GM12801 (cell line): ENCODE results near the gene TNFRSF13B.

ENCODE experiments used
- TF ChIP-seq, protein P1 (sequence below): IDR thresholded peaks from one replicate; pipeline ENCODE4 v1.5.1; 2011; ENCODE audit warnings: control low read depth; ENCODE audit not compliant: insufficient read length; ENCODE audit errors: extremely low read depth

TNFRSF13B gene

DNA sequence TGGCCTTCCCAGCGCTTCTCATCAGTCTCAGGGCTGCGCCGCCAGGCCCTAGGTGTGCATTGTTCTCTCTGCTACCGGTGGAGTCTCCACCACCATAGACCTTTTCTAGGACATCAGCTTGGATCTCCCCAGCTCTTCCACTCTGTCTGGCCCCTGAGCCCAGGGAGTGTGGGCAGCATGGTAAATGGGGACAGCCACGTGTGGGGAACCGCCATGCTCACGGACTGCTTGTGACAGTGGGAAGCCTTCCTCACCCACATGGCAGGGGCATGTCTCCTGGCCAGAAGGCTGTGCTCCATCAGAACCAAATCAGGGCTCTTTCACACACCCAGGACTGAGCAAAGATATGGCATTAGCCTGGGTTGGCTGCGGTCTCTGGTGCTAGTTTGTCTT lies 51.3 kb downstream of the TNFRSF13B start:
- TF ChIP-seq, protein P1, sequence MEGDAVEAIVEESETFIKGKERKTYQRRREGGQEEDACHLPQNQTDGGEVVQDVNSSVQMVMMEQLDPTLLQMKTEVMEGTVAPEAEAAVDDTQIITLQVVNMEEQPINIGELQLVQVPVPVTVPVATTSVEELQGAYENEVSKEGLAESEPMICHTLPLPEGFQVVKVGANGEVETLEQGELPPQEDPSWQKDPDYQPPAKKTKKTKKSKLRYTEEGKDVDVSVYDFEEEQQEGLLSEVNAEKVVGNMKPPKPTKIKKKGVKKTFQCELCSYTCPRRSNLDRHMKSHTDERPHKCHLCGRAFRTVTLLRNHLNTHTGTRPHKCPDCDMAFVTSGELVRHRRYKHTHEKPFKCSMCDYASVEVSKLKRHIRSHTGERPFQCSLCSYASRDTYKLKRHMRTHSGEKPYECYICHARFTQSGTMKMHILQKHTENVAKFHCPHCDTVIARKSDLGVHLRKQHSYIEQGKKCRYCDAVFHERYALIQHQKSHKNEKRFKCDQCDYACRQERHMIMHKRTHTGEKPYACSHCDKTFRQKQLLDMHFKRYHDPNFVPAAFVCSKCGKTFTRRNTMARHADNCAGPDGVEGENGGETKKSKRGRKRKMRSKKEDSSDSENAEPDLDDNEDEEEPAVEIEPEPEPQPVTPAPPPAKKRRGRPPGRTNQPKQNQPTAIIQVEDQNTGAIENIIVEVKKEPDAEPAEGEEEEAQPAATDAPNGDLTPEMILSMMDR = no peak

DNA sequence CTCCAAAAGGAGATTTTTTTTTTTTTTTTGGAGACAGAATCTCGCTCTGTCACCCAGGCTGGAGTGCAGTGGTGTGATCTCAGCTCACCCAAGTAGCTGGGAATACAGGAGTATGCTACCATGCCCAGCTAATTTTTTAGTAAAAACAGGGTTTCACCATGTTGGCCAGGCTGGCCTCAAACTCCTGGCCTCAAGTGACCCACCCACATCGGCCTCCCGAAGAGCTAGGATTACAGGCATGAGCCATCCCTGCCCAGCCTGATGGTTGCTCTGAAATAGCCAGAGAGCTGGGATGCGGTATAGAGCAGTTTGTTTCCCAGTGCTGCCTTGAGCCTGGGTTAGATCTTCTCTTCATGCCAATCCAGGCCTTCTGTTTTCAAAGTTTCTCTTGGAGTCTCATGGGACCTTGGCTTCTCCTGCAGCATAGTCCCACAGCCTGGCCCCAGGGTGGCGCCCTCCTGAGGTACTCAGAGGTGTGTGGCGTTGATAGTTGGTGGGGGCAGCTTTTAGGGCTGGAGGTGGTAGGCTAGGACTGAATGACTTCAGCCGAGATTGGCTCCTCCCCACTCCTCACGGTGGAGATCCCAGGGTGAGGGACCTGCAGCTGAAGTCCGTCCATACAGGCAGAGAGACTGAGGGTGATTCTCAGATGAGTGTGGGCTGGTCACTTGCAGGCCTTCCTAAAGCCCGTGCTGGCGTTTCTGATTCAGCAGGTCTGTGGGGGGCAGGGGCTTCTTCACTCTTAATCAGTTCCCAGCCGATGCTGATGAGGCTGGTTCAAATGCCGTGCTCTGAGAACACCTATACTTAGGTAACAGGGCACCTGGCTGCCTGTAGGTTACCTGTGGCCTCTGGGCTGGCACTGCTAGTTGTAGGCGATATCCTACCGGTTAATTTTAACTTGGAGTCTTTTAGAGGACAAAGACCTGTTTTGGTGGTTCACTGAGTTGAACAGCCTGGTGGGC lies 52.0 kb downstream of the TNFRSF13B start:
- TF ChIP-seq, protein P1 = no peak

DNA sequence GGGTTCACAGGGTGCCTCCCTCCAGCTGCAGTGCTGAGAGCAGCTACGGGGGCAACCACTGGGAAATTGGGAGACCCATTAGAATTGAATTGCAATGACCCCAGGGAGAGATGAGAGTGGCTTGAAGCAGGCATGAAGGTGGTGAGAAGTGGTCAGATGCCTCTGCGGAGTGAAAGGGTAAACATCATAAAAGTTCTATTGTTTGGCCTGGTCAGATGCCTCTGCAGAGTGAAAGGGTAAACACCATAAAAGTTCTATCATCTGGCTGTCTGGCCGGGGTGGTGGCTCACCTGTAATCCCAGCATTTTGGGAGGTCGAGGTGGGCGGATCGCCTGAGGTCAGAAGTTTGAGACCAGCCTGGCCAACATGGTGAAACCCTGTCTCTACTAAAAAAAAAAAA lies 53.5 kb downstream of the TNFRSF13B start:
- TF ChIP-seq, protein P1 = no peak

DNA sequence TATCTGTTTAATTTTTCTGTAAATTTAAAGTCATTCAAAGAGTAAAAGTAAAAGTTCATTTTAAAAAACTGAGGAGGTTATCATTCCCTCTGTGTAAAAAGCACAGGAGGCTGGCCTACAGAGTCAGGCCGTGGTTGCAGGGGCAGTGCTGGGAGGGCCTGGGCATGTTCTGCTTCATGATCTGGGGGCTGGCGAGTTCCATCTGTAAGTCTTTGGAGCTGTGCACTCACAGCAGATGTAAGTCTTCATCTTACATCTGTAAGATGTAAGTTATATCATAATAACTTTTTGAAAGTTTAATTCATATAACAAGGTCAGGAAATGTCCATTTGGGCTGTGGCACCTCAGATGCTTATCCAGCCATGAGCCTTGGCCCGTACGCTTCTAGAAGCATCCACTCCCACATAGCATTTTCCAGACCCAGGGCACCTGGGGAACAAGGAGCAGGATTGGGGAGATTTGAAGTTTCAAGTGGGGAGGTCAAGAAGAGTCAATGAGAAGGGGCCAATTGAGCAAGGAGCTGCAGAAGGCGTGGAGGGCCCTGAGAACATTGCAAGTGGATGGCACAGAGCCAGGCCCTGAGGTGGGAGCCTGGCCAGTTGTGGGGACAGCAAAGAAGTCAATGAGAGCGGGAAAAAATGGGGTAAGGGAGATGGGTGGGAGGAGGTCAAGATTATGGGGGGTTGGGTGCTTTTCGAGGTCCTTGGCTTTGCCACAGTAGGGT lies 54.1 kb downstream of the TNFRSF13B start:
- TF ChIP-seq, protein P1 = no peak

DNA sequence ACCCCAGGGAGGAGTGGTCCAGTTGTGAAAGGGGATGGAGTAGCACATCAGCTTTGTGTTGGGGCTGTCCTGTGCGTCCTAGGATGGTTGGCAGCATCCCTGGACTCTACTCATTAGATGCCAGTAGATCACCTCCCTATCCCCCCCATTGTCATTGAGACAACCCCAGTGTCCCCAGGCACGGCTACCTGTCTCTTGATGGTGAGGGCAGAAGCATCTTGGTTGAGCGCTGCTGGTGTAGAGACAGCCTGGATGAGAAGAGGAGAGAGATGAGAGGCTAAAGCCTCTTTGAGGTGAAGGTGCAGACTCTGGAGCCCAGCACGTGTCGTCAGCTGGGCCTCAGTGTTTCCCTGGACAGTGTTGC lies 55.4 kb downstream of the TNFRSF13B start:
- TF ChIP-seq, protein P1 = no peak

DNA sequence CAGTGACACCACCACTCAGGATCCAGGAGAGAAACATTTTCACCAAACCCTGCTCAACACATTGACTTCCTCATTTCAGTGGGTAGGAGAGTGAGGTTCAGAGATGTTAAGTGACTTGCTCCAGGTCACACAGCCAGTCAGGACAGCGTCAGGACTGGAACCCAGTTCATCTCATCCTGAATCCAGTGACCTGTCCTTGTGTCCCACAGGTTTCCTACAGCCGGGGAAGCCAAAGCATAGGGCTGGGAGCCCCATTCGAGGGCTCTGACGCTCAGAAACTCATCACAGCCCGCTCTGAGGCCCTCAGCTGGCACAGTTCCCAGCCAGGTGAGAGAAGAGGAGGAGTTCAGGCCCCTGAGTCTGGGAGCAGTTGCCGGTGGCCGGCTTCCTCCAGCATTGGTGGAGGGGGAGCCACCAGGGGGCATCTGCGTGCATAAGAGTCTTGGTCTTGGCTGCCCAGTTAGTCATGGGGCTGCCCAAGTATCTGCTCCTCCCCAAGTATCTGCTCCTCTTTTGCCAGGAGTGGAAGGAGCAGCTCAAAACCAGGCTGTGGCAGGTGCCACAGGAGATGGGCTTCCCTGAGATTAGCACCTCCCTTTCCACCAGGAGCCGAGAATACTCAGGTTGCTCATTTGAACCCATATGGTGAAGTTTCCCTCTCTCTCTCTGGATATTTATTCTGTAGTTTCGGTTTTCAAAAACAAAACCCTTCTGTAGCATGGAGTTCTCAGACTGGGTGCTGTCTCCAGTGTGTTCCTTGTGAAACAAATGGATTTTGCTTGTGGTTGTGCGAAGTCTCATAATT lies 56.0 kb downstream of the TNFRSF13B start:
- TF ChIP-seq, protein P1 = no peak

DNA sequence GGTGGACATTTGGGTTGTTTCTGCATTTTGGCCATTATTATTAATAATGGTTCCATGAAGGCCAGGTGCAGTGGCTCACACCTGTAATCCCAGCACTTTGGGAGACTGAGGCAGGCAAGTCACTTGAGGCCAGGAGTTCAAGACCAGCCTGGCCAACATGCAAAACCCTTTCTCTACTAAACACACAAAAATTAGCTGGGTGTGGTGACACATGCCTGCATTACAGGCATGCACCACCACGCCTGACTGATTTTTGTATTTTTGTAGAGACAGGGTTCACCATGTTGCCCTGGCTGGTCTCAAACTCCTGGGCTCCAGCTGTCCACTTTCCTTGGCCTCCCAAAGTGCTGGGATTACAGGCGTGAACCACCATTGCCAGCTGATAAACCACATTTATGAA lies 58.5 kb downstream of the TNFRSF13B start:
- TF ChIP-seq, protein P1 = no peak
